Stomach (tissue), 4 donors: Measurements from ENCODE around the gene USP10.

Experiments
- EP300 ChIP-seq: sonication (generic); formaldehyde crosslinking; IDR thresholded peaks from one replicate; pipeline ENCODE4 v1.6.1; 2017; ENCODE audit warnings: antibody characterized with exemption
- TF ChIP-seq, protein P1 (sequence below), 7 experiments: fragments of 450-650 bp in 4 of 7; fragments of 200-600 bp in 3 of 7; sonication (generic) in 3 of 7; IDR thresholded peaks; one replicate each; pipeline ENCODE4 v1.5.1; 2016 to 2019; ENCODE audit warnings: antibody characterized with exemption in 7 of 7, control low read depth in 2 of 7, mild to moderate bottlenecking in 1 of 7

DNA sequence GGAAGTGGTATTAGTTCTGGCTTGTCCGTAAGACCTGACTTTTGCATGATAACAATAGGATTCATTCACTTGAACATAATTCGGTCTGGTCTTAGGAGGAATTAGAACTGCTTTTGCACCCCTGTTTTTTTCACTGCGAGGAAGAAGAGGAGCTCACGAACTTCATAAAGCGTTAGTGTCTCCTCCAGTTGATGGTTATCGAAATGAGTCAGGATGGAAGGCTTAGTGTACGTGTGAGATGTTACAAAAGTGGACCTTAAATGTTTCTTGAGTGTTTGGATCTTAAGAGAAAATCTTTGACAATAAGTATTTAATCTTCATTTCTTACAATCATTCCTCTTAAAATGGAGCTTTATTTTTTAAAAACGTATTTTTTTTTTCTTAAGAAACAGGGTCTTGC lies 52.8 kb downstream of the USP10 start:
- TF ChIP-seq, protein P1, sequence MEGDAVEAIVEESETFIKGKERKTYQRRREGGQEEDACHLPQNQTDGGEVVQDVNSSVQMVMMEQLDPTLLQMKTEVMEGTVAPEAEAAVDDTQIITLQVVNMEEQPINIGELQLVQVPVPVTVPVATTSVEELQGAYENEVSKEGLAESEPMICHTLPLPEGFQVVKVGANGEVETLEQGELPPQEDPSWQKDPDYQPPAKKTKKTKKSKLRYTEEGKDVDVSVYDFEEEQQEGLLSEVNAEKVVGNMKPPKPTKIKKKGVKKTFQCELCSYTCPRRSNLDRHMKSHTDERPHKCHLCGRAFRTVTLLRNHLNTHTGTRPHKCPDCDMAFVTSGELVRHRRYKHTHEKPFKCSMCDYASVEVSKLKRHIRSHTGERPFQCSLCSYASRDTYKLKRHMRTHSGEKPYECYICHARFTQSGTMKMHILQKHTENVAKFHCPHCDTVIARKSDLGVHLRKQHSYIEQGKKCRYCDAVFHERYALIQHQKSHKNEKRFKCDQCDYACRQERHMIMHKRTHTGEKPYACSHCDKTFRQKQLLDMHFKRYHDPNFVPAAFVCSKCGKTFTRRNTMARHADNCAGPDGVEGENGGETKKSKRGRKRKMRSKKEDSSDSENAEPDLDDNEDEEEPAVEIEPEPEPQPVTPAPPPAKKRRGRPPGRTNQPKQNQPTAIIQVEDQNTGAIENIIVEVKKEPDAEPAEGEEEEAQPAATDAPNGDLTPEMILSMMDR (IDR thresholded peaks at IDR 0.05) = no peak
- TF ChIP-seq EP300 = no peak
